Measurements from ENCODE around the gene TRIM44.

GRCh38 chr11:35785287-35786167, 123.0 kb downstream of the TRIM44 start:
- no peak for TF ChIP-seq EP300 (IDR thresholded peaks at IDR 0.05)
- no peak for TF ChIP-seq POLR2A (IDR thresholded peaks at IDR 0.05; ENCODE audit: low read depth)
- no peak for TF ChIP-seq CTCF (IDR thresholded peaks at IDR 0.05)
